OCI-LY3 (cell line): ENCODE data around the gene DIPK2B.

Source experiments
- EZH2phosphoT487 ChIP-seq: fragments of 200-600 bp; shearing (Covaris generic); IDR thresholded peaks from 2 replicates; pipeline ENCODE4 v1.6.1; 2018; ENCODE audit warnings: antibody characterized with exemption, mixed run types, low read depth
- TF ChIP-seq, protein P1 (sequence below): fragments of 200-600, 300-600 bp; sonication (generic); IDR thresholded peaks from 2 replicates; pipeline ENCODE4 v1.5.1; 2014; ENCODE audit warnings: antibody characterized with exemption, low read length, low read depth

DNA sequence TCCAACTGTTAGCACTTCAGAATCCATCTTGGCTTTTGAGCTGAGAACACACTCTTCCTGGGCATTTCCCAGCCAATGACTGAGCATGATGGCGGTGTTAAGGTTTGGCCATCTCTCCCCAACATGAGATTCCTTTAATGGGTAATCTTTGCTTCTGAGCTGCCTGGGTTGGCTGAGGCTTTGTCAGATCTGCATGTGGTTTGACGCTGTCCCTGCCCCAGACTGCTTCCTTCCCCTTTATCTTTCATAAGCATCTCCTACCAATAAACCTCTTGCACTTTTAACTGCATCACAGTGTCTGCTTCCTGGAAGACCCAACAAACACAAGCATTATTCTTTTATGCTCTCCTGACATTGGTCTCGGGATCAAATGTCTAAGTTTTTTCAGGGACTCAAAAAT lies 31.5 kb upstream of the DIPK2B start:
- TF ChIP-seq, protein P1, sequence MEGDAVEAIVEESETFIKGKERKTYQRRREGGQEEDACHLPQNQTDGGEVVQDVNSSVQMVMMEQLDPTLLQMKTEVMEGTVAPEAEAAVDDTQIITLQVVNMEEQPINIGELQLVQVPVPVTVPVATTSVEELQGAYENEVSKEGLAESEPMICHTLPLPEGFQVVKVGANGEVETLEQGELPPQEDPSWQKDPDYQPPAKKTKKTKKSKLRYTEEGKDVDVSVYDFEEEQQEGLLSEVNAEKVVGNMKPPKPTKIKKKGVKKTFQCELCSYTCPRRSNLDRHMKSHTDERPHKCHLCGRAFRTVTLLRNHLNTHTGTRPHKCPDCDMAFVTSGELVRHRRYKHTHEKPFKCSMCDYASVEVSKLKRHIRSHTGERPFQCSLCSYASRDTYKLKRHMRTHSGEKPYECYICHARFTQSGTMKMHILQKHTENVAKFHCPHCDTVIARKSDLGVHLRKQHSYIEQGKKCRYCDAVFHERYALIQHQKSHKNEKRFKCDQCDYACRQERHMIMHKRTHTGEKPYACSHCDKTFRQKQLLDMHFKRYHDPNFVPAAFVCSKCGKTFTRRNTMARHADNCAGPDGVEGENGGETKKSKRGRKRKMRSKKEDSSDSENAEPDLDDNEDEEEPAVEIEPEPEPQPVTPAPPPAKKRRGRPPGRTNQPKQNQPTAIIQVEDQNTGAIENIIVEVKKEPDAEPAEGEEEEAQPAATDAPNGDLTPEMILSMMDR: no peak
- no peak for TF ChIP-seq EZH2phosphoT487
